ENCODE measurements around the gene VENTX. TPM values are rescaled to one million over a fixed set of nuclear protein-coding genes. Genes with fewer than 3 reads are reported as not detected.

Gene VENTX
- total RNA-seq, 1 experiment from 2014 or later: not detected

DNA sequence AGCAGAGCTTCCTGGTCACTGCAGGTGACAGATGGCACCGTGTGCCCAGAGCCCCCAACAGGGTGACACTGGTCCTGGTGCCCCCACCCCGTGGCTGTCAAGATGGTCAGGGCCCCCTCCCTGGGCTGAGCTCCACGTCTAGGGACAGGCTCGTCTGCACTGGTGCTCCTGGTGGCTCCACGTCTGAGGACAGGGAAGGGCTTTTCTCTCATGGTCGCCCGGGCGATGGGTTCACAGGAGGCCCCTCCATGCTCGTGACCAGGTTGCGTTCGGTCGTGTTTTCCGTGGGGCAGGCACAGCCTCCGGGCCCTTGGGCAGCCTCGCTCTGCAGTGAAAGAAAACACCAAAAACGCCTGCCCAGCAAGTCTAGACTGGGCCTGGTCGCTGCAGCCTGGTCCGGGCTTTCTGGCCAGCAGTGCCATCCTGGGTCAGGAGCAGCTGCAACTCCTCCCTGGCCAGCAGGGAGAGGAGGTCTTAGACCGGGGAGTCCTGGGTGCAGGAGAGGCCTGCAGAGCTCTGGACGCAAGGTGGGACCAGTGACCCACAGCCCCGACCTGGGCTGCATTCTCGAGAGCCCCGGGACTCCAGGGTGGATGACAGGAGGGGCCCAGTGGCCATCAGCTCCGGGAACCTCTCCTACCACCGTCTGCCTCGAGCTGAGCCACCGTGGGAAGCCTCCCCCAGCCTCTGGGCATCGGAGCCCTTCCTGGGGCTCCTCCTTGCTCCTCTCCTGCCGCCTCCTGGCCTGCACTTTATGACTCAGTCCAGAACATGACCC, 35.5 kb upstream of the VENTX start:
- DNase-seq (ENCODE audit: low spot score): no peak

DNA sequence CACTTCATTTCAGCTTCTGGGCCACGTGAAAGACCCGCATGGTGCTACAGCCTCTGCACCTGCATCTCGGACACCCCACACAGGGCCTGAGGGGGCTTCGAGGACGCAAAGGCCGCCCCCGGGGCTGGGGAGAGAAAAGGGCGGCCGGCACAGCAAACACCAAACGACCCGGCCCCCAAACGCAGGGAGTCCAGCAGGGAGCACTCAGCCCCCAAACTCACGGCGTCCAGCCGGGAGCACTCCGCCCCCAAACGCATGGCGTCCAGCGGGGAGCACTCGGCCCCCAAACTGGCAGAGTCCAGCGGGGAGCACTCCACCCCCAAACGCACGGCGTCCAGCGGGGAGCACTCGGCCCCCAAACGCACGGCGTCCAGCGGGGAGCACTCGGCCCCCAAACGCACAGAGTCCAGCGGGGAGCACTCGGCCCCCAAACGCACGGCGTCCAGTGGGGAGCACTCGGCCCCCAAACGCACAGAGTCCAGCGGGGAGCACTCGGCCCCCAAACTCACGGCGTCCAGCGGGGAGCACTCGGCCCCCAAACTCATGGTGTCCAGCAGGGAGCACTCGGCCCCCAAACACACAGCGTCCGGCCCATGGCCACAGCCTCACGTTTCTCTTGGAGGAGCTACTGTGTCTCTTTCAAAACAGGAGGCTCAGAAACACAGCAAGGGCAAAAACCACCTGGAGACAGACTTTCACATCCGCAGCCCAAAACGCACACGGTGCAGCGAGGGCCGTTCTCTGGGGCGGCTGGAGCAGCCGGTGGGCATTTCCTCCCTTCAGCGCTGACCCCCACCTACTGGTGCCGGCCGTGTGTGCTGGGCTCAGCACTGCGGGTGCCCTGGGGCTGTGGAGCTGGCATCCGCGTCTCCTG, 34.6 kb upstream of the VENTX start:
- no peak for DNase-seq (ENCODE audit: low spot score)

DNA sequence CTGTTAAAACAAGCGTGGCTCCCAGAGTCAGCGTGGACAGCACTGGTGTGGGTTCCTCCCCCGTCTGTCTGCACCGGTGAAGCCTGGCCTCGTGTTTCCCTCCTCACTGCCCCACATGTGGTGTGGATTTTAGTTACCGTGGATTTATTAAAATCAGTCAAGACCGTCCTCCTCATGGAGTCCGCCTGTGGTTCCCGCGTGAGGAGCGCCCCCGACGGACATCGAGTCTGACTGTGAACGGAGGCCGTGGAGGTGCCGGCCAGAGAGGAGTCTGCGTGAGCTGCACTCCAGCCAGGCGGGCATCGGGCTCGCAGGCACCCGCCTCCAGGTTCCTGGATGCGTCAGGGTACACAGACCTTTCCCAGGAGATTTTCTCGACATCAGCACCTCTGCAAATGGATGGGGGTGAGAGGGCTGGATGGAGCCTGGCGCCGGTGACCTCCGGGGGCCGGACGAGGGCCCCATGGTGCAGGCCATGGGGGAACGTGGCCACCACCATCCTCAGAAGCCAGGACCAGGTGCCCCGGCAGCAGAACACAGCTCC, 33.9 kb upstream of the VENTX start:
- DNase-seq (ENCODE audit: low spot score): no peak

DNA sequence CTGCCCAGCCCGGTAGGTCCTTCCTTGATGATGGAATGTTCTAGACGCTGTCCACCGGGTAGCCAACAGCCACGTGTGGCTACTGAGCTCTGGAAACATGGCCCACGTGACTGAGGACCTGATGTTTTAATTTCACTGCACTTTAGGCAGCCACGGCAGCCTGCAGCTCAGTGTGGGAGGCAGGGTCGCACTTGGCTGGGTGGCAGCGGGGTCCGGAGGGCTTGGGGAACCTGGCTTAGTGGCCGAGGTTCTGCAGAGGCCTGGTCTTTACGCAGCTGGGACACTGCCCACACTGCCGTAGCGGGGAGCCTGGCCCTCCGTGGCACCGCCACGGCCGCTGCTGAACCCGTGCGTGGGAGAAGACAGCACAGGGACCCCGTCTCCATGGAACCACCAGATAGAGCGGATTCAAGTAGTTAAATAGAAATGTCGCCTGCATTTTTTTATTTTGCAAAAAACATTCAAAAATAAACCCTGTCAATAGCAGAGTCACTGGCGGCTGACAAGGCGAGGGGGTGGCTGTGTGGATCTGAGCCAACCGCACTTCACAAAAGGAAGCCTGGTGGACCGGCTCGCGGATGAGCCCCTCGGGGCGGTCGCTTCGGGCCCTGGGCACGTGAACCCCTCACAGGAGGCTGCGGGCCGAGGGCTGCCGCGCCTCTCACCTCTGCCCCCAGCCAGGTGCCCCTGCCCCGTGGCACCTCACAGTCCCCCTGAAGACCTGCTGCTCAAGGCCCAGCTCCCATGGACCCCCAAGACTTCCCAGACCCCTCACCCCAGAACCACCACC, 33.2 kb upstream of the VENTX start:
- no peak for DNase-seq (ENCODE audit: low spot score)

DNA sequence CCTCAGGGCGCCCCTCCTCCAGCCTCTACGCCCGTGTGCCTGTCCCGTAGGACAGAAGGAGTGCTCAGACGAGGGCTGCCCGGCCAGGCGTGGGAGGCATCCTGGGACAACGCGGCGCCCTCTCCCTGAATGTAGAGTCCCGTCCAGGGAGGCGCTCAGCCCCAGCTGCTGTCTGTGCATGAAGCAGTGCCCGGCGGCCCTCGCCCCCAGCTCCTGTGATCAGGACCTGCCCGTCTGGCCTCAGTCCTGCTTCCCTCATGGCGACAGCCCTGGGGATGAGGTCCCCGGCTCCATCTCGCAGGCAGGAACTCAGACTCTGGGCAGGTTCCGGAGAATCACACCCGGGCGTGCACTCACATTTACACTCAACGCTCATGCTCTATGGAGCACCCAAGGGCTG, 32.5 kb upstream of the VENTX start:
- DNase-seq (ENCODE audit: low spot score): no peak

DNA sequence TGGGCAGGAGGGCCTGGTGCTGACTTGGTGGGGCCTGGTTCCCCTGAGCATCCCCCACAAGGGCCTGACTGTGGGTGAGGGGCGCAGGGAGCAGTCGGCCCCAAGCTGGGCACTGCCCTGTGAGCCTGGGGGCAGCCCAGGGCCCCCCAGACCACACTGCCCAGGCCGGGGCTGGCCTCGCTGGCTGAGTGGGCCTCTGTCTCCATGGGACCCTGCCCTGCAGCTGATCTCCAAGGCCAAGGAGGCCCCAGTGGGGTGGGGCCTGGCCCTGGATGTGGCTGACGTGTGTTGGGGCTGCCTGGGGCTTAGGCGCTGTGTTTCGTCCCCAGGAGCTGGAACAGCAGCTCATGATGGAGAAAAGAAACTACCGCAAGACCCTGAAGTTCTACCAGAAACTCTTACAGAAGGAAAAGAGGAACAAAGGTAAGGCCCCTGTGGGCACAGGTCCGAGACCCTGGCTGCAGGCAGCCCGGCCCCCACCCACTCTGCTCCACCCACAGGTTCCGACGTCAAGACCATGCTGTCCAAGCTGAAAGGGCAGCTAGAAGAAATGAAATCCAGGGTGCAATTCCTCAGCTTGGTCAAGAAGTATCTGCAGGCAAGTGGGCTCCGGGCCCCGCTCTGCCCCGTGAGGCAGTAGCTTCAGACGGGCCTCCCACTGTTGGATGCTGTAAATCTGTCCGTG, 31.2 kb upstream of the VENTX start:
- DNase-seq (ENCODE audit: low spot score): no peak

DNA sequence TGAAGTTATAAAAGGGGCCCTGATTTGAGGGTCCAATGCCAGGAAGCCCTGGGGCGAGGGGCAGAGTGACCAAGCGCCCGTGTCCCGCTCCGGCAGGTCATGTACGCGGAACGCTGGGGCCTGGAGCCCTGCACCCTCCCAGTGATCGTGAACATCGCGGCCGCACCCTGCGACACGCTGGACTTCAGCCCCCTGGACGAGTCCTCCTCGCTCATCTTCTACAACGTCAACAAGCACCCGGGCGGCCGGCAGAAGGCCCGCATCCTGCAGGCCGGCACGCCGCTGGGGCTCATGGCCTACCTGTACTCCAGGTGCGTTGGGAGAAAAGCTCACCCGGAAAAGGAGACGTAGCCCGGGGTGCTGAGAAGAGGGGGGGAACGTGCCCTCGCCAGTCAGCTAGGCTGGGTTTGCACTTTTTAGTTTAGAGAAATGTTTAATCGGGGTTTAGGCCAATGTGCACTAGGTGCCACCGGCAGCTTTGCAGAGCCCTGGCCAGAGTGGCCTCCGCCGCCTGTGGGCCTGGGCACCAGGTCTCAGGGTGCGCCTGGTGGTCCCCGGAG, 30.5 kb upstream of the VENTX start:
- DNase-seq (ENCODE audit: low spot score): no peak

DNA sequence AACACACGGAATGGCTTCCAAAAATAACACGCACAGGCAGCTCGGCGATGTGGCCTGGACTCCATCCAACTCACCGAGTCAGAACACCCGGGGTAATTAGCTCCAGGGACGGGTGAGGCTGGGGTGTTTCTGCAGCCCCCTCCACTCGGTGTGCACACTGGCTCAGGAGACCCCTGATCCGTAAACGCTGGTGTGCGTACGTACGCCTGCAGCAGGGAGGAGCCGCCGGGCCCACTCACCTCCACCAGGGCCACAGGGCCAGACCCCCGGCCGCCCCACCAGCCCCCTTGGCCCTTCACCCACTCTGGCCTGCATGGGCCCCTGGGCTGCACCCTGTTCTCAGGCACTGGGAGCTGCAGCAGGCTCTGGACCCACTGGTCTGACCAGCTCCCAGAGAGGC, 30.0 kb upstream of the VENTX start:
- no peak for DNase-seq (ENCODE audit: low spot score)

DNA sequence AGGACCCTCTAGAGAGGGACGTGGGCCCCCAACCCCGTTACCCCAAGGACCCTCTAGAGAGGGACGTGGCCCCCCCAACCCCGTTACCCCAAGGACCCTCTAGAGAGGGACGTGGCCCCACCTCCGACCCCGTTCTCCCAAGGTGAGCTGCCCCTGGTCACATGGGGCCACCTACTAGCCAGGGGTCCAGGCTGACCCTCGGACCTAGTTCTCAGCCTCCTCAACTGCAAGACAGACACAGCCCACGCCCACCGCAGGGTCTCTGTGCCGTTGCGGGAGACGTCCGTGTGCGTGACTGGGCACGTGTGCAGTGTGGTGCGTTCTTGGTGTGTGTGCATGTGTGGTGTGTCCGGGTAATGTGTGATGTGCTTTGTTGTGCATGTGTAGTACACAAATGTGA, 29.2 kb upstream of the VENTX start:
- no peak for DNase-seq (ENCODE audit: low spot score)

DNA sequence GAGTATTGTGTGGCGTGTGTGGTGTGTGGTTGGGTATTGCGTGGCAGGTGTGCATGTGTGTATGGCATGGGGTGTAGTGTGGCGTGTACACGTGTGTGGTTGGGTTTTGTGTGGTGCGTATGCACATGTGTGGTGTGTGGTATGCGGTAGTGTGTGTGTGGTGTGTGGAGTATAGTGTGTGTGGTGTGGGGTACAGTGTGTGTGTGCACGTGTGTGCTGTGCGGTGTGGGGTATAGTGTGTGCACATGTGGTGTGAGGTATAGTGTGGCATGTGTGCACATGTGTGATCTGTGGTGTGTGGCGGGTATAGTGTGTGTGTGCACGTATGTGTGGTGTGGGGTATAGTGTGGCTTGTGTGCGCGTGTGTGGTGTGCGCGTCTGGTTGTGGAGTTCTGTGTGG, 28.5 kb upstream of the VENTX start:
- no peak for DNase-seq (ENCODE audit: low spot score)

DNA sequence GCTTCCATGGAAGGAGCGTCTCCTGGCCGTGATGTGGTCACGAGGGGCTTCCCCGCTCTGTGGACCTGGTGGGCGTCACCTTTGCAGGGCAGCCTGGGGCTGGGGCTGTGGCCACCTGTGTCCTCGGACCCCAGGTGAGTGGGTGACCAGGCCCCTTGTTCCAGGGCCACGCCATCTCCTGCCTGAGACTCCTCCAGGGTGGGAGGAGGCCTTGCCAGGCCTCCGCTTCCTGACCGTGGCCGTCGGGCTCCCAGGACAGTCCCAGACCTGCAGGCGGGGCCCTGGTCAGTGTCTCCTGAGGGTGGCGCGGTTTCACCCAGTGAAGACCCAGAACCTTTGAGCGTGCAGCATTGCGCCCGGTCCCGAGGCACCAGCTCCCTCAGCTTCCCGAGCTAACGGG, 28.0 kb upstream of the VENTX start:
- DNase-seq (ENCODE audit: low spot score): no peak

DNA sequence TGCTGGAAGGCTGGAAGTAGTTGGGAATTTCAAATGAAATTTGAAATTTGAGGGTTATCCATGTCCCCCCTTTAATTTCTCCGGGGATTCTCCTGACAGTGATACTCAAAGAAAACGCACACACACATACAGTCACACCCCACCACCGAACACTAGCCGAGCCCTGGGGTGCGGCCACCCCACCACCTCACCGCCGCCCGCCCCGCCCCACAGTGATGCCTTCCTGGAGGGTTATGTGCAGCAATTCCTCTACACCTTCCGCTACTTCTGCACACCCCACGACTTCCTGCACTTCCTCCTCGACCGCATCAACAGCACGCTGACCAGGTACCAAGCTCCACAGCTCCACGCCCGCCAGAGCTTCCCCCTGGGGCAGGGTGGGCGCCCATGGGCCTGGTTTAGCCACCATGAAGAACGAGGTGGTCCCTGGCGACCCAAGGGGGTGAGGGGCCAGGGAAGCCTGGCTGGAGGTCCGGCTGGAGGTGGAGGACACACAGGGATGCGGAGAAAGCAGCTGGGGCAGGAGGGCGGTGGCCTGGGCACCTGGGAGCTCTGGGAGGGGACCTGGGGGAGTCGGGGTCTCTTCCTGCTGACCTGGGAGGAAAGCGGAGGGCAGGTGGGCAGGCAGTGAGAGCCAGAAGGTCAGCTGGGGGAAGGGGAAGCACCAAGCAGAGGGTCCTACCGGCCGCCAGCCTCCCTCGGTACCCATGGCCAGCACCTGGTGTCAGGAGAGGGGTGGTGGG, 27.1 kb upstream of the VENTX start:
- DNase-seq (ENCODE audit: low spot score): no peak

DNA sequence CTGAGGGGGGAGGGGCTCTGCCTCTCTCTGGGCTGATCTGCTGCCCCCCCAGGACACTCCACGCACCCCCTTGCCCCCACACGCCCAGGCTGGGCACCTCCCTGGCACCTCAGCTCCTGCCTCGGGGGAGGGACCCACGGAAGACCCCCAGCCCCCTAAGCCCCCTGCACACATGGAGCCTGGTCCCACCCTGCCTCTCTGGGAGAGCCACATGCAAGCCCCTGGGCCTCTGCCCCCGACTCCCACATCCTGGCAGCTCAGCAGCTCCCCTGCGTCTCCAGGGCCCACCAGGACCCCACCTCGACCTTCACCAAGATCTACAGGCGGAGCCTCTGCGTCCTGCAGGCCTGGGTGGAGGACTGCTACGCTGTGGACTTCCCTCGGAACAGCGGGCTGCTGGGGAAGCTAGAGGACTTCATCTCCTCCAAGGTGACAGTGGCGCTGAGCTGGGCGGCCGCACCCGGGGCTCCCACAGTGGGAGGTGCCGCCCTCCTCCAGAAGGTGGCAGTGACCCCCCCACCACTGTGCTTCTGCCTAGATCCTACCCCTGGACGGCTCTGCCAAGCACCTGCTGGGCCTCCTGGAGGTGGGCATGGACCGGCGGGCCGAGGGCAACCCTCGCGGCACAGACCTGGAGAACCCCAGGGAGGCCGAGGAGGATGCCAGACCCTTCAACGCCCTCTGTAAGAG, 26.4 kb upstream of the VENTX start:
- DNase-seq (ENCODE audit: low spot score): no peak

DNA sequence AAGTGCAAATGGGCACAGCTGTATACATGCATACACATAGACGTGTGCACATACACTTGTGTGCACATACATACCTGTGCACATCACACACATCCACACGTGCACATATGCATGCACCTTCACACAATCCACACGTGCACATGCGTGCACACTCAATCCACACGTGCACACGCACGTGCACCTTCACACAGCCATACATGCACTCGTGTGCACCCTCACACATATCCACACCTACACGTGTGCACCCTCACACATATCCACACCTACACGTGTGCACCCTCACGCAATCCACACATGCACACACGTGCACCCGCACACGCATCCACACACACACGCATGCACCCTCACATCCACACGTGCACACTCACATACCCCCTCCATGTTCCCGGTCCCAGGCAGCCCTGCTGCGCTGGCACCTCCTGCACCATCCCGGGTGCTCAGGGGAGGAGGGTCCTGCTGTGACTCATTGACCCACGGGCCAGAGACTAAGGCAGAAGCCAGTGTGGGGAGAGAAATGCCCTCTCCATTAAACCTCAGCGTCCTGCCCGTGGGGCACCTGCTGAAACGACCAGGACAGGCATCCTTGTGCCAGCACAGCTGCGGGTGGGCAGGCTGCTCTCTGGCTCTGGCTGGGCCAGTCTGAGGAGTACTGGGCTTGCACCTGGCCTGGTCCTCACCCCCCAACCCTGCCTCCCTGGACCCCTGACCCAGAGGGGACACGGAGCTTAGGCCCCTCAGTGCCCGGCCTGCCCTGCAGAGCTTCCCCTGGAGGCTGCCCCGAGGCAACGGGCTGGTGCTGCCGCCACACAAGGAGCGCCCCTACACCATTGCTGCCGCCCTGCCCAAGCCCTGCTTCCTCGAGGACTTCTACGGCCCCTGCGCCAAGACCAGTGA, 25.4 kb upstream of the VENTX start:
- DNase-seq (ENCODE audit: low spot score): no peak

DNA sequence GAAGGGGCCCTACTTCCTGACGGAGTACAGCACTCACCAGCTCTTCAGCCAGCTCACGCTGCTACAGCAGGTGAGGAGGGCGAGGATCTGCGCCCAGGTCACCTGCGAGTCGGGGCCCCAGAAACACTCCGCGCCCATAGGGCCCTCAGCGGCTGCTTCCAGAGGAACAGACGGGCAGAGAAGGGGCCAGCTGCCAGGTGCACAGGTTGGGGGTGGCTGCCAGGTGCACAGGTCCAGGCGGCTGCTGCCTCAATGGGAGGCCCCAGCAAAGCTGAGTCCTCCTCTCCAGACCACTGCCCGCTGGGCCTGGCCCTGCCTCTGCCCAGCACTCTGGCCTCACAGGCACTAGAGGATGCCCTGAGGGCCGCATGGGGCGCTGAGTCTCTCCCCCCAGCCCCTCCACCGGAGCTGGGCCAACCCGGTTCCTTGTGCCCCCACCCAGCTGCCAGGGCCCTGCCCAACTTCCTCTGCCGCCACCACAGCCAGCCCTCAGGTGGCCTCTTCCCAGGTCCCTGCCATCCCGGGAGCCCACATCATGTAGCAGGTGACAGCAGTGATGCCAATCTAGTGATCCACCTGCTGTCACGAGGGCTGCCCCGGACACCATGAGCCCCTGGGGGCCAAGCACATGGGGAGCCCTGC, 24.7 kb upstream of the VENTX start:
- no peak for DNase-seq (ENCODE audit: low spot score)

DNA sequence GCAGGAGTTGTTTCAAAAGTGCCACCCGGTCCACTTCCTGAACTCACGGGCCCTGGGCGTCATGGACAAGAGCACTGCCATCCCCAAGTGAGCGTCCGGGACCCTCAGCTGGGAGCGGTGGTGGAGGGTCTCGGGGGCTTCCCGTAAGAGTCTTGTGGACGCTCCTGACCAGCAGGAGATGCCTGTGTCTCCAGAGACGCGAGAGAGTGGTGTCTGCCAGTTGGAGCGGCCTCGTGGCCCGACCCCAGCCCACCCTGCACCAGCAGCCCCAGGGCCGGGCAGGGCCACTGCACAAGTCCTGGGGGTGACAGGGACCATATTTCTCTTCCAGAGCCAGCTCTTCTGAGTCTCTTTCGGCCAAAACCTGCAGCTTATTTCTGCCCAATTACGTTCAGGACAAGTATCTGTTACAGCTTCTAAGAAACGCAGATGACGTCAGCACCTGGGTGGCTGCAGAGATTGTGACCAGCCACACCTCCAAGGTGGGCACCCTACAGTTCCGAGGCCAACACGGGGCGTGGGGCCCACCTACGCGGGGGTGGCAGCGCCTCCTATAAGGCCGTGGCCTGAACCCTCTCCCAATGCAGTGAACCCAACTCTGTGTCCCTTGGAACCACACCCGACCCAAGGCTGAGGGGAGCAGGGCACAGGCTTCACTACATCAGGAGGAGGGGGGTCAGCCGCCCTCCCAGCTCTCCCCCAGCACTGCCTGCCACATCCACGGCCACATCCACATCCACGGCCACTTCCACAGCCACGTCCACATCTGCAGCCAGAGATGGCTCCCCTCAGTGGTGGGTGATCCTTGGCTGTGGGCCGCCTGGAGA, 23.8 kb upstream of the VENTX start:
- no peak for DNase-seq (ENCODE audit: low spot score)

Measured in H4 (cell line).